ENCODE results near the gene FARS2.

The FARS2 gene

DNA sequence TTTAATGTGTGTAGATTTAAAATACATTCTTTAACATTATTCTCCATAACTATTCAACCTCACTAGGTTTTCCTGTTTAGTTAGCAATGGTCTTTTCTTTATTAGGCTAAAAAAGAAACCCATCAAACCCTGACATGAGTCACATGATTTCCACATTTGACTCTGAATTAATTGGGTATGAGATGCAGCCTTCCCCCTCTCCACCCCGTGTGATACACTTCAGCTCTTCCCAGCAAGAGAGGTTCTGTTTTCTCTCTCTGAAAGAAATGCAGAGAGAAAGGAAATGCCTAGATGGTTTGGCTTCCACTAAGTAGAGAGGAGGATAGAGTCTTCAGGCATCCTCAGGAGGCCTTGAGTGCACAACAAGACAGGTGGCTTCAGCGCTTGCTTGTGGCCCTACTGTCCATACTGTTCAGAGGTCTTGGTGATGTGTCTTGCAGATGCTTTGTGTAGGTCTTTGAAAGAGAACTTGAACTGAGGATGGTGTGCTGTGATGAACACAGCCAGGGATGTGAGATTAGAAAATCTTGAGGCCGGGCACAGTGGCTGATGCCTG lies 17.3 kb downstream of the FARS2 start:
- Histone ChIP-seq H3K4me1 (ENCODE audit: control insufficient read depth, insufficient read depth, low read length) (no peaks in the 10 kb centered on the region), H3K36me3 (ENCODE audit: control insufficient read depth, insufficient read depth, low read length) (no peaks in the 10 kb centered on the region), H3K27ac (ENCODE audit: low read depth, low read length) (no peak overlapping the region), H3K27me3 (ENCODE audit: control insufficient read depth, insufficient read depth, low read length) (no peaks in the 10 kb centered on the region), H3K4me3 (ENCODE audit: low read length) (no peak overlapping the region), H3K9ac (ENCODE audit: low read length) (no peak overlapping the region)

DNA sequence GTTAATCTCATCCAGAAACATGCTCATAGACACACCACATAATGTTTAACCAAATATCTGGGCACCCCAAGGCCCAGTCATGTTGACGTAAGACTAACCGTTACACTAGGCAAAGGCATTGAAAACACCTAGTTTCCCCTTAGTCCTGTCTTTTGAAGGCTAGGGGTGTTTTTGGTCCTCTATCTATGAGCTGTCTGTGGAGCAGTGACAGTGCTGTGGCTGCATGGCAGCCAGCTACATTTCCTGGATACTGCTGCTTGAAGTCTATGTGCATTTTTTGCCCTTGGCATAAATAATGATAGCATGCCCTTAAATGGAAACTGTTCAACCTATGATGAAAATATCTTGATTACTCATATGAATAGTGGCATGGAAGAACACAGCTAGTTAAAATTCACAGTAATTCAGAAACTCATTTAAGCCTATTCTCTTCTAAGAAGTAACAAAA lies 18.6 kb downstream of the FARS2 start:
- H3K36me3 ChIP-seq (ENCODE audit: control insufficient read depth, insufficient read depth, low read length) = no peaks in the 10 kb centered on the region
- no peak overlapping the region for H3K4me3 ChIP-seq (ENCODE audit: low read length)
- H3K9ac ChIP-seq (ENCODE audit: low read length) = no peak overlapping the region
- no peaks in the 10 kb centered on the region for H3K4me1 ChIP-seq (ENCODE audit: control insufficient read depth, insufficient read depth, low read length)
- H3K27ac ChIP-seq (ENCODE audit: low read depth, low read length) = no peak overlapping the region
- H3K27me3 ChIP-seq (ENCODE audit: control insufficient read depth, insufficient read depth, low read length) = no peaks in the 10 kb centered on the region

DNA sequence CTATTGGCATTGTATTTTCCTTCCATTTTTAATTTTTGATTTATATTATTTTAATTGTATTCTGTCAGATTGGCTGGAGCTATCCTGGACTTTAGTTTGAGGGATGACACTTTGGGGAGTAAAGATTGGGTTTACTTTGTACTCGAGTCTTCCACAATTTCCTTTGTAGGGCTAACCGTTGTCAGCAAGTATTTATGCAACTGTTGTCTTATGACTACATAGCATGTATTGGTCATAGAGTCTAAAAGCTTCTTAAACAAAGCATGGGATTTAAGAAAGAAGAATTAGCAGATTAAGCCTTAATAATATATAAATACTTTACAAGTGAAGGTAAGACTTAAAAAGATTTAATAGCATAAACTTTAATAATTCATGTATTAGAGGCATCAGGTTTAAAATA lies 19.6 kb downstream of the FARS2 start:
- Histone ChIP-seq H3K9ac (ENCODE audit: low read length) (no peak overlapping the region), H3K4me3 (ENCODE audit: low read length) (no peak overlapping the region), H3K36me3 (ENCODE audit: control insufficient read depth, insufficient read depth, low read length) (no peaks in the 10 kb centered on the region), H3K4me1 (ENCODE audit: control insufficient read depth, insufficient read depth, low read length) (no peaks in the 10 kb centered on the region), H3K27me3 (ENCODE audit: control insufficient read depth, insufficient read depth, low read length) (no peaks in the 10 kb centered on the region), H3K27ac (ENCODE audit: low read depth, low read length) (no peak overlapping the region)

DNA sequence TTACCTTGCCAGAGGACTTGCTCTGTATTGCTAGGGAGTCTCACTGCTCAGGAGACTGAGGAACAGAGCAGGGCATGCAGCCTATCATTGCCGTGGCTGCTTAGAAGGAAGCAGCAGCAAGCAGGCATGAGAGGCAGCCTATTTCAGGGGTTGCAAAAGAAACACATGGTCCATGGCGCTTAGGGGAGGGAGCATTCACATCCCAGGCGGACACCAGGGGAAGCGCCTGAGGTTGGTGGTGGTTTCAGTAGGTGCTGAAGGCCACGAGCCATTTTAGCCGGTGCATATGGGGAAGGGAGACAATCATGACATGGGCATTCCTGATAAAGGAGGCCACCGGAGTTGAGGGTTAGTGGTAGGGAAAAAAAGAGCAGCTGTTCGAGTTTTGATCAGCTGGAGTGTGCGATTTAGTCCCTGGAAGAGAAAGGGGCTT lies 20.9 kb downstream of the FARS2 start:
- Histone ChIP-seq H3K36me3 (ENCODE audit: control insufficient read depth, insufficient read depth, low read length) (no peaks in the 10 kb centered on the region), H3K9ac (ENCODE audit: low read length) (no peak overlapping the region), H3K27ac (ENCODE audit: low read depth, low read length) (no peak overlapping the region), H3K4me1 (ENCODE audit: control insufficient read depth, insufficient read depth, low read length) (no peaks in the 10 kb centered on the region), H3K27me3 (ENCODE audit: control insufficient read depth, insufficient read depth, low read length) (no peaks in the 10 kb centered on the region), H3K4me3 (ENCODE audit: low read length) (no peak overlapping the region)

DNA sequence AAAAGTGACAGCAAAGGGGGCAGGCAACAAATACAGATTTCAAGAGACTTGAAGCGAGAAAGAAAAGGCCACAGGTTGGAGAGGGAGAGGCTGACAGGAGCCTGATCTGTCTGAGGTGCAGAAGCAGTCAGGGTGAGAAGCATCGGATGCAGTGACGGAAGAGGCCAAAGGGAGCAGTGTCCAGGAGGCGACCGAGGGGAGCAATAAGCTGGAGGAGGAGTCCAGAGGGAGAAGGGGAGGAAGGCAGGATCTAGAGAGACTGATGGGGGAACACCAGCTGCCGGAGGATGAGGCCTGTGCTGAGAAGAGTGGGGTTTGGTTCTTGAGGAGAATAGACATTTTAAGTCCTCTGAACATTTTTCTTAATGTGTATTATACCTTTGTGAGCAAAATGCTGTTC lies 23.8 kb downstream of the FARS2 start:
- Histone ChIP-seq H3K4me3 (ENCODE audit: low read length) (no peak overlapping the region), H3K9ac (ENCODE audit: low read length) (no peak overlapping the region), H3K4me1 (ENCODE audit: control insufficient read depth, insufficient read depth, low read length) (peaks cover 7% of the 10 kb centered on the region), H3K27ac (ENCODE audit: low read depth, low read length) (no peak overlapping the region), H3K27me3 (ENCODE audit: control insufficient read depth, insufficient read depth, low read length) (no peaks in the 10 kb centered on the region), H3K36me3 (ENCODE audit: control insufficient read depth, insufficient read depth, low read length) (no peaks in the 10 kb centered on the region)

DNA sequence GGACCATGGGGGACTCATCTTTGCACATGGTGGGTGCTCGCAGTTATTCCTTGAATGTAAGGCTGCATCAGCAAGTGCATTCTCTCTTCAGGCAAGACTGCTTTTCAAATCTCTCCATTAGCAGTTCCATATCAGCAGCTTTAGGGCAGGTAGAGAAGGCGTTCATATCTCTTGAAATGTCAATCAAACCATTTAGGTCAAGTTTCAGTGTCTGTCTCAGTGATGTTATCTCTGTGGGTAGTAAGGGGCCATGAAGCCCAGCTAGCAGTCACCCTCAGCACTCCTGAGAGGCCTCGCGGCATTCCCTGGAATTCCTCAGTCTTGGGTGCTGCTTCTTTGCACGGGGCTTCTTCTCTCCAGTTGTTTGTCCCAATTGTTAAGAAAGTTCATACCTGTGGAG lies 24.2 kb downstream of the FARS2 start:
- H3K9ac ChIP-seq (ENCODE audit: low read length) = no peak overlapping the region
- no peaks in the 10 kb centered on the region for H3K36me3 ChIP-seq (ENCODE audit: control insufficient read depth, insufficient read depth, low read length)
- H3K27ac ChIP-seq (ENCODE audit: low read depth, low read length) = no peak overlapping the region
- no peak overlapping the region for H3K4me3 ChIP-seq (ENCODE audit: low read length)
- H3K27me3 ChIP-seq (ENCODE audit: control insufficient read depth, insufficient read depth, low read length) = no peaks in the 10 kb centered on the region
- H3K4me1 ChIP-seq (ENCODE audit: control insufficient read depth, insufficient read depth, low read length) = peaks cover 7% of the 10 kb centered on the region

DNA sequence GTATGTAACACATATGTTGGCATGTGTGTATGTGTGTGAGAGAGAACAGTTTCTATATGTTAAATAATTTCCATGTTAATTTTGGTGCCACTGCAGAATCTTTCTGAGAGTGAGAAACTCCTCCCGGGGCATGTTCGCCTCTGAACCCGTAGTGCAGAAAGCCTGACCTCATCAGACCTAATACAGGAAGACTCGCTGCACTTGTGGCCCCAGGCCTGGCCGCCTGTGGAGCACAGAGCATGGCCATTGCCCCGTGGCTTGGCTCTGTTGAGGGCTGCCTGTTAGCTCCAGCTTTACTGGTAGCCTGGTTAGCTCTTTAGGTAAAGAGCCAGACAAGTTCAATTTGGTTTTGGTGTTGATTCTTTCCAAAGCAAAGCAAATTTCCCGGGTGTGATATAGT lies 25.5 kb downstream of the FARS2 start:
- Histone ChIP-seq H3K4me1 (ENCODE audit: control insufficient read depth, insufficient read depth, low read length) (peaks cover 7% of the 10 kb centered on the region), H3K27me3 (ENCODE audit: control insufficient read depth, insufficient read depth, low read length) (no peaks in the 10 kb centered on the region), H3K36me3 (ENCODE audit: control insufficient read depth, insufficient read depth, low read length) (no peaks in the 10 kb centered on the region), H3K9ac (ENCODE audit: low read length) (no peak overlapping the region), H3K4me3 (ENCODE audit: low read length) (no peak overlapping the region), H3K27ac (ENCODE audit: low read depth, low read length) (no peak overlapping the region)

DNA sequence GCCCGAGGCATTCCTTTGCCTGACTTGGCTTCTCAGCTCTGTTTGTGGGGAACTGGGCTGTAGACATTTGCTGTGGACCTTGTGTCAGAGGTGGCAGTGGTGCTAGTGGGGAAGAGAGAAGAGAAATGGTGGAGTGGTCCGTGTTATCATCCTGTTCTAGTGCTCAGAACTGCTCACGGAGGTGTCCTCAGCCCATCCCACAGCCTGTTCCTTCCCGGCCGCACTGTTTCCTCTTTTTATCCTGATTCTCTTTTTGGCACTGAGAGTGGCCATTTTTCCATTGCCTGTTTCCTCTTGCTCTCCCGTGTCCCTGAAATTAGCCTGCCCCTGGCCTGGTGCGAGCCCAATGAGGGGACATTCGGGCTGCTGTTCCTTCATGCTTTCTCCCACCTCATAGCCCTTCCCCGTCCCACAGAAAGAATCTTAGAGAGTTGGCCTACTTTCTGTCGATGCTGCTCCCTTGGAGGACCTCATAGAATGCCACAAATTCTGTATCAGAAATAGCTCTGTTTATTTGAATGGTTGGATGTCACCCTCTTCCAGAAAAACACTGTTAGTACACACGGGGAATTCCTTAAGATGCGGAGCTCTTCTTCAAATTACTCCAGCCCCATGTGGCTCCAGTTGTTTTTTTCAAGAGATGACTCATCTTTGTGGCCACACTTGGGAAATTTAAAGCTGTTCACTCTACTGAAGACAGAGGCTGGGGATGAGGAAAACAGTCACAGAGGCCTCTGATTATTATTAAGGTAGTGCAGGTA lies 26.1 kb downstream of the FARS2 start:
- Histone ChIP-seq H3K27me3 (ENCODE audit: control insufficient read depth, insufficient read depth, low read length) (no peaks in the 10 kb centered on the region), H3K9ac (ENCODE audit: low read length) (no peak overlapping the region), H3K4me1 (ENCODE audit: control insufficient read depth, insufficient read depth, low read length) (peaks cover 11% of the 10 kb centered on the region), H3K4me3 (ENCODE audit: low read length) (no peak overlapping the region), H3K27ac (ENCODE audit: low read depth, low read length) (no peak overlapping the region), H3K36me3 (ENCODE audit: control insufficient read depth, insufficient read depth, low read length) (no peaks in the 10 kb centered on the region)

DNA sequence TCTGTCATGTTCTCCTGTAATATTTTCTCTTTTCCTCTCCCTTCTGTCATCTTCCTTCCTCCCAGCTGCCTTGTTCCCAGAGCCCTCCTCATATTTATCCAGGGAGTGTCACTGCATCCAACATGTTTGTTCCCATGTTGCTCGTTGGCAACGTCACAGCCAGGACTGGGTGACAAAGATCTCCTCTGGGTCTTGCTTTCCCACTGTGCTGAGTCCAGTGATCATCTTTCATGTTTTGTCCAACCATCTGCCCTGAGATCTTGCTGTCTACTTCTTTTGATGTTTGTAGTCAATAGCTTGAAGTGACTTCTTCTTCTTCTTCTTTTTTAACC lies 26.6 kb downstream of the FARS2 start:
- Histone ChIP-seq H3K9ac (ENCODE audit: low read length) (no peak overlapping the region), H3K4me3 (ENCODE audit: low read length) (no peak overlapping the region), H3K4me1 (ENCODE audit: control insufficient read depth, insufficient read depth, low read length) (peaks cover 12% of the 10 kb centered on the region), H3K36me3 (ENCODE audit: control insufficient read depth, insufficient read depth, low read length) (no peaks in the 10 kb centered on the region), H3K27ac (ENCODE audit: low read depth, low read length) (no peak overlapping the region), H3K27me3 (ENCODE audit: control insufficient read depth, insufficient read depth, low read length) (no peaks in the 10 kb centered on the region)

DNA sequence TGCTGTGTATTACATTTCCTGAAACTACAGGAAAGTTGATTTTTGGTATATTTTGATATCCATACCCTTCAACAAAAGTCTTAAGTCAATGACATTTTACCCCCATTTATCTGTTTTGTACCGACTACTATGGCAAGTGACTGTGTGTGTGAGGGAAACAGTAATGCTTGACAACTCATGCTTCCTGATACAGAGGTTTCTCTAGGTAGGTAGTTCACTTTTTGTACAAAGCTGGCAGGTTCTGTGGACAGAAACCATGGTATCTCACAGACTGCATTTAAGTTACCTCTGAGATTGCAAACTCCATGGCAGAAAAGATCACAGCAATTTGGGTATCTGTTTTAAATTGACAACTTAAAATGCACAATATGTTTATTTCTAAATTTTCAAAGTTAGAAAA lies 28.8 kb downstream of the FARS2 start:
- Histone ChIP-seq H3K27me3 (ENCODE audit: control insufficient read depth, insufficient read depth, low read length) (no peaks in the 10 kb centered on the region), H3K4me3 (ENCODE audit: low read length) (no peak overlapping the region), H3K36me3 (ENCODE audit: control insufficient read depth, insufficient read depth, low read length) (no peaks in the 10 kb centered on the region), H3K9ac (ENCODE audit: low read length) (no peak overlapping the region), H3K27ac (ENCODE audit: low read depth, low read length) (no peak overlapping the region), H3K4me1 (ENCODE audit: control insufficient read depth, insufficient read depth, low read length) (peaks cover 12% of the 10 kb centered on the region)

DNA sequence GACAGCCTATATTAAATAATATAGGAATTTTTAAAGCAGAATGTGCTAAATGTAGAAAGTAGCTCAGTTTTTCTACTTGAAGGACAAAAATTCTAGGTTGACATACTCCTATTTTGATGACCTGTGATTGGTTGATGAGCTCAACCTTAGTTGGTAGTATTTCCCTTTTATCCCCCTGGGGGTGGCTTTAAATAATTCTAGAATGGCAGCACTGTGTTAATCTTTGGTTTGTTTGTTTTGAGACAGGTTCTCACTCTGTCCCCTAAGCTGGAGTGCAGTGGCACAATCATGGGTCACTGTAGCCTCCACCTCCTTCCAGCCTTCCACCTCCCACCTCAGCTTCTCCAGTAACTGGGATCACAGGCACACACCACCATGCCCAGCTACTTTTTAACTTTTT lies 29.2 kb downstream of the FARS2 start:
- no peaks in the 10 kb centered on the region for H3K27me3 ChIP-seq (ENCODE audit: control insufficient read depth, insufficient read depth, low read length)
- no peak overlapping the region for H3K9ac ChIP-seq (ENCODE audit: low read length)
- H3K36me3 ChIP-seq (ENCODE audit: control insufficient read depth, insufficient read depth, low read length) = no peaks in the 10 kb centered on the region
- peaks cover 12% of the 10 kb centered on the region for H3K4me1 ChIP-seq (ENCODE audit: control insufficient read depth, insufficient read depth, low read length)
- no peak overlapping the region for H3K27ac ChIP-seq (ENCODE audit: low read depth, low read length)
- no peak overlapping the region for H3K4me3 ChIP-seq (ENCODE audit: low read length)

DNA sequence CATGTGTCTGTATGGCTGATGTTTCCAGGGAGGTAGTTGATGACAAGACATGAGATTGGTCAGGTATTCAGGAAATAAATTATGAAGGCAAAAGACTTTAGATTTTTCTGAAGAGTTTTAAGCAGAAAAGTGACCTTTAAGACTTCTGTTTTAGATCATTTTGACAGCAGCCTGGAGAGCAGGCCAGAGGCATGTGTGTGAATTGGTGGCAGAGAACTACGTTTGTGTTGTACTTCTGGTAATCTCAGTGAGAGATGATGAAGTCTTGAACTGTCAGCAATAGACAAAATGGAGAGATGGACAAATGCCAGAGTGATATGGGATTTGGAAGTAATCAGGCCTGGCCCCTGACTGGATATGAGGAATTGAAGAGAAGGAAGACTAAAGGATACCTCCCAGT lies 30.8 kb downstream of the FARS2 start:
- peaks cover 12% of the 10 kb centered on the region for H3K4me1 ChIP-seq (ENCODE audit: control insufficient read depth, insufficient read depth, low read length)
- no peak overlapping the region for H3K4me3 ChIP-seq (ENCODE audit: low read length)
- H3K9ac ChIP-seq (ENCODE audit: low read length) = no peak overlapping the region
- no peaks in the 10 kb centered on the region for H3K27me3 ChIP-seq (ENCODE audit: control insufficient read depth, insufficient read depth, low read length)
- H3K36me3 ChIP-seq (ENCODE audit: control insufficient read depth, insufficient read depth, low read length) = no peaks in the 10 kb centered on the region
- H3K27ac ChIP-seq (ENCODE audit: low read depth, low read length) = no peak overlapping the region

DNA sequence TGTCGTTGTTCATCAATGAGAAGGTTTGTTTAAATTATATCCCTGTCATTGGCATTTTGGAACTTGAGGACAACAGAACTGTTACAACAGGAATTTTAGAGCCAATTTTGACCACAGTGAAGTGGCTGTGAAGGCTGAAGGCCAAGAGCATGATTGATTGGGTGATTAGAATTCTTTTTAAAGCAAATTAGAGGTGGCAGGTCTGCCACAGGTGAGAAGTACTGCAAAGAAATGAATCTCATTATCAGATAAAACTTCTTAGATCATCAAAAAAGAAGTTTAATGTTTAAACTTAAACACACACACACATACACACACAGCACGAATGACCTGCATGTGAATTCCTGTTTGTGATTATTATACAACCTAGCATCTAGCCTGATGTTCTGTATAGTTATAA lies 32.4 kb downstream of the FARS2 start:
- Histone ChIP-seq H3K4me3 (ENCODE audit: low read length) (no peak overlapping the region), H3K27ac (ENCODE audit: low read depth, low read length) (no peak overlapping the region), H3K27me3 (ENCODE audit: control insufficient read depth, insufficient read depth, low read length) (no peaks in the 10 kb centered on the region), H3K4me1 (ENCODE audit: control insufficient read depth, insufficient read depth, low read length) (peaks cover 5% of the 10 kb centered on the region), H3K9ac (ENCODE audit: low read length) (no peak overlapping the region), H3K36me3 (ENCODE audit: control insufficient read depth, insufficient read depth, low read length) (no peaks in the 10 kb centered on the region)

Data from rectal smooth muscle tissue (tissue), 1 donor.